Measurements from ENCODE around the gene QSOX1.

QSOX1 gene

DNA sequence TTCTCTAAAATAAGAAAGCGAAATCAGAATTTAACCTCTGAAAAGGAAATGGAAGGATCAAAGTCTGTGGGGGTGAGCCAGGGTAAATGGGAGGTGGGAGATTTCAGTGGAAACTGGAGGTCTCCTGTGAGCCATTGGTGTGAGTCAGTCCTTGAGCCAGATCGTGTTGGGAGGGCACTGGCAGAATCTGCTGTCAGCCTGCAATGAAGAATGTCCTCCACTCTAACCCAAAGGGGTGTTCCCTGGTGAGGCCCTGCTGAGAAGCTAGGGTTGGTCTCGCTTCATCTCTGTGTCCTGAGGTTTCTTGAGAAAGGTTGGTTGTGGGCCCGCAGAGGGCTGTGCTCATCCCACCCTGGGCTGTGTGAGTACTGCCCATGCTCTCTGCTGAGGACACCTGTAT, 2.4 kb downstream of the QSOX1 start:
- Histone ChIP-seq H4K20me1 (ENCODE audit: insufficient read depth, low read length) (no peaks in the 10 kb centered on the region), H3K4me1 (ENCODE audit: insufficient read depth, low read length, severe bottlenecking) (peaks cover 28% of the 10 kb centered on the region), H3K27me3 (ENCODE audit: insufficient read depth, low read length) (no peaks in the 10 kb centered on the region), H3K4me2 (ENCODE audit: low read length) (no peak overlapping the region), H3K4me3 (ENCODE audit: low read depth, low read length, poor library complexity, severe bottlenecking) (no peak overlapping the region), H2AFZ (ENCODE audit: low read length) (no peak overlapping the region), H3F3A (ENCODE audit: insufficient read depth, low read length) (no peaks in the 10 kb centered on the region), H3K9ac (ENCODE audit: low read length) (no peak overlapping the region), H3K9me3 (ENCODE audit: low read length) (no peaks in the 10 kb centered on the region), H3K9me2 (ENCODE audit: low read depth, low read length) (no peaks in the 10 kb centered on the region), H3K79me2 (ENCODE audit: insufficient read depth, low read length) (no peaks in the 10 kb centered on the region), H3K36me3 (ENCODE audit: insufficient read depth, low read length) (no peaks in the 10 kb centered on the region), H3K27ac (ENCODE audit: low read depth, low read length, poor library complexity, severe bottlenecking) (no peak overlapping the region)
- no peak for TF ChIP-seq EZH2 (IDR thresholded peaks at IDR 0.05; ENCODE audit: borderline replicate concordance, low read length)
- TF ChIP-seq, protein P1, sequence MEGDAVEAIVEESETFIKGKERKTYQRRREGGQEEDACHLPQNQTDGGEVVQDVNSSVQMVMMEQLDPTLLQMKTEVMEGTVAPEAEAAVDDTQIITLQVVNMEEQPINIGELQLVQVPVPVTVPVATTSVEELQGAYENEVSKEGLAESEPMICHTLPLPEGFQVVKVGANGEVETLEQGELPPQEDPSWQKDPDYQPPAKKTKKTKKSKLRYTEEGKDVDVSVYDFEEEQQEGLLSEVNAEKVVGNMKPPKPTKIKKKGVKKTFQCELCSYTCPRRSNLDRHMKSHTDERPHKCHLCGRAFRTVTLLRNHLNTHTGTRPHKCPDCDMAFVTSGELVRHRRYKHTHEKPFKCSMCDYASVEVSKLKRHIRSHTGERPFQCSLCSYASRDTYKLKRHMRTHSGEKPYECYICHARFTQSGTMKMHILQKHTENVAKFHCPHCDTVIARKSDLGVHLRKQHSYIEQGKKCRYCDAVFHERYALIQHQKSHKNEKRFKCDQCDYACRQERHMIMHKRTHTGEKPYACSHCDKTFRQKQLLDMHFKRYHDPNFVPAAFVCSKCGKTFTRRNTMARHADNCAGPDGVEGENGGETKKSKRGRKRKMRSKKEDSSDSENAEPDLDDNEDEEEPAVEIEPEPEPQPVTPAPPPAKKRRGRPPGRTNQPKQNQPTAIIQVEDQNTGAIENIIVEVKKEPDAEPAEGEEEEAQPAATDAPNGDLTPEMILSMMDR (IDR thresholded peaks at IDR 0.05; ENCODE audit: low read length): no peak

- H3K9me2 ChIP-seq (ENCODE audit: low read depth, low read length): no peaks in the 10 kb centered on the region
- H3K79me2 ChIP-seq (ENCODE audit: insufficient read depth, low read length): no peaks in the 10 kb centered on the region
- no peak overlapping the region for H3K4me3 ChIP-seq (ENCODE audit: low read depth, low read length, poor library complexity, severe bottlenecking)
- H3K27me3 ChIP-seq (ENCODE audit: insufficient read depth, low read length): no peaks in the 10 kb centered on the region
- no peak overlapping the region for H3K4me2 ChIP-seq (ENCODE audit: low read length)
- TF ChIP-seq, protein P1 (IDR thresholded peaks at IDR 0.05; ENCODE audit: low read length): no peak
- no peak for TF ChIP-seq EZH2 (IDR thresholded peaks at IDR 0.05; ENCODE audit: borderline replicate concordance, low read length)
- H4K20me1 ChIP-seq (ENCODE audit: insufficient read depth, low read length): no peaks in the 10 kb centered on the region
- H3K9me3 ChIP-seq (ENCODE audit: low read length): no peaks in the 10 kb centered on the region
- no peak overlapping the region for H2AFZ ChIP-seq (ENCODE audit: low read length)
- H3K4me1 ChIP-seq (ENCODE audit: insufficient read depth, low read length, severe bottlenecking): peaks cover 28% of the 10 kb centered on the region
- no peak overlapping the region for H3K27ac ChIP-seq (ENCODE audit: low read depth, low read length, poor library complexity, severe bottlenecking)
- no peaks in the 10 kb centered on the region for H3F3A ChIP-seq (ENCODE audit: insufficient read depth, low read length)
- no peaks in the 10 kb centered on the region for H3K36me3 ChIP-seq (ENCODE audit: insufficient read depth, low read length)
- H3K9ac ChIP-seq (ENCODE audit: low read length): no peak overlapping the region
Observed at GRCh38 chr1:180157576-180158057, 2.9 kb downstream of the QSOX1 start.

GRCh38 chr1:180158149-180159147, 3.8 kb downstream of the QSOX1 start:
- no peaks in the 10 kb centered on the region for H3K9me2 ChIP-seq (ENCODE audit: low read depth, low read length)
- no peaks in the 10 kb centered on the region for H3K36me3 ChIP-seq (ENCODE audit: insufficient read depth, low read length)
- H3K4me1 ChIP-seq (ENCODE audit: insufficient read depth, low read length, severe bottlenecking): peaks cover 28% of the 10 kb centered on the region
- H3K79me2 ChIP-seq (ENCODE audit: insufficient read depth, low read length): no peaks in the 10 kb centered on the region
- no peak overlapping the region for H3K27ac ChIP-seq (ENCODE audit: low read depth, low read length, poor library complexity, severe bottlenecking)
- H3K9me3 ChIP-seq (ENCODE audit: low read length): no peaks in the 10 kb centered on the region
- no peak overlapping the region for H3K4me3 ChIP-seq (ENCODE audit: low read depth, low read length, poor library complexity, severe bottlenecking)
- H3K9ac ChIP-seq (ENCODE audit: low read length): no peak overlapping the region
- no peaks in the 10 kb centered on the region for H3K27me3 ChIP-seq (ENCODE audit: insufficient read depth, low read length)
- no peaks in the 10 kb centered on the region for H3F3A ChIP-seq (ENCODE audit: insufficient read depth, low read length)
- no peak overlapping the region for H2AFZ ChIP-seq (ENCODE audit: low read length)
- no peaks in the 10 kb centered on the region for H4K20me1 ChIP-seq (ENCODE audit: insufficient read depth, low read length)
- H3K4me2 ChIP-seq (ENCODE audit: low read length): no peak overlapping the region
- TF ChIP-seq EZH2 (IDR thresholded peaks at IDR 0.05; ENCODE audit: borderline replicate concordance, low read length): no peak
- TF ChIP-seq, protein P1 (IDR thresholded peaks at IDR 0.05; ENCODE audit: low read length): no peak

Measured in OCI-LY1 (cell line).